BJ (cell line): ENCODE results near the gene LRMDA. TPM values are rescaled to one million over a fixed set of nuclear protein-coding genes. Genes with fewer than 3 reads are reported as not detected.

Experiments
- CTCF ChIA-PET: fragments of 350-600 bp; formaldehyde crosslinking; extraction: SDS; loops from one replicate; lab custom pipeline; 2021; ENCODE audit warnings: antibody characterized with exemption, inconsistent platforms; lab: Yijun Ruan, JAX
- POLR2A ChIA-PET: fragments of 300-600 bp; sonication (Branson Sonifier 250); formaldehyde crosslinking; extraction: SDS; loops from one replicate; lab custom pipeline; 2021; ENCODE audit warnings: antibody characterized with exemption; lab: Charles Lee
- DNase-seq: peaks from one replicate; pipeline ENCODE4 v3.0.0-alpha.2; 2011; ENCODE audit warnings: low read depth
- H3K27me3 ChIP-seq: 2 replicates; pipeline ENCODE4 v1.6.0; 2011; ENCODE audit warnings: low read length; ENCODE audit not compliant: control insufficient read depth, insufficient read depth
- H3K36me3 ChIP-seq: 2 replicates; pipeline ENCODE4 v1.5.1; 2011; ENCODE audit warnings: low read length; ENCODE audit not compliant: control insufficient read depth, insufficient read depth
- H3K4me3 ChIP-seq: 2 replicates; pipeline ENCODE4 v1.5.1; 2011; ENCODE audit warnings: low read depth, mild to moderate bottlenecking, control low read depth, low read length
- polyA plus RNA-seq: library from polyadenylated mRNA; depleted of rRNA; stranded (reverse); fragments of >200 nt; gene quantifications from 2 replicates; pipeline ENCODE4 v1.2.3, GENCODE V29; 2011
- TF ChIP-seq, protein P1 (sequence below): IDR thresholded peaks from 2 replicates; pipeline ENCODE4 v1.5.1; 2011; ENCODE audit warnings: low read depth, mild to moderate bottlenecking, control low read depth, inconsistent platforms, low read length, moderate library complexity; ENCODE audit not compliant: insufficient read depth

The LRMDA gene
- polyA plus RNA-seq, 1 experiment, result not detected

DNA sequence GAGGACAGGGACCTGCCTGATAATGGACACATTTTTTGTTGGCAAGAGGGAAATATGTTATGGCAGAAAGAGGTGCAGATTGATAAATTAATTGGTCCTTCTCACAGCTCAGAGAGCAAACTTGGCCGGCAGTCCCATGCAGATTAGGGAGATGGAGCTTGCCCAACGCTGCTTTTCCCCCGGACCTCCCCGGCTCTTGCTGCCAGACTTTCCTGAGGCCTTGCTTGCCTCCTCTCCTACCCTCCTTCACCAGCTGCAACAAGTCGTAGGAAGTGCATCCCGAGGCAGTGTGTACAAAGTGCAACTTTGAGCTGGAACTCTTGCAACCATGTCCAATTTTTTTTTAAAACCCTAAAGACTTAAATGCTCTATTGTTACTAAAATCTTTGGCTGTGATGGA is 215.5 kb downstream of the LRMDA start:
- POLR2A ChIA-PET, result no interaction called here
- CTCF ChIA-PET, result no interaction called here
- TF ChIP-seq, protein P1, sequence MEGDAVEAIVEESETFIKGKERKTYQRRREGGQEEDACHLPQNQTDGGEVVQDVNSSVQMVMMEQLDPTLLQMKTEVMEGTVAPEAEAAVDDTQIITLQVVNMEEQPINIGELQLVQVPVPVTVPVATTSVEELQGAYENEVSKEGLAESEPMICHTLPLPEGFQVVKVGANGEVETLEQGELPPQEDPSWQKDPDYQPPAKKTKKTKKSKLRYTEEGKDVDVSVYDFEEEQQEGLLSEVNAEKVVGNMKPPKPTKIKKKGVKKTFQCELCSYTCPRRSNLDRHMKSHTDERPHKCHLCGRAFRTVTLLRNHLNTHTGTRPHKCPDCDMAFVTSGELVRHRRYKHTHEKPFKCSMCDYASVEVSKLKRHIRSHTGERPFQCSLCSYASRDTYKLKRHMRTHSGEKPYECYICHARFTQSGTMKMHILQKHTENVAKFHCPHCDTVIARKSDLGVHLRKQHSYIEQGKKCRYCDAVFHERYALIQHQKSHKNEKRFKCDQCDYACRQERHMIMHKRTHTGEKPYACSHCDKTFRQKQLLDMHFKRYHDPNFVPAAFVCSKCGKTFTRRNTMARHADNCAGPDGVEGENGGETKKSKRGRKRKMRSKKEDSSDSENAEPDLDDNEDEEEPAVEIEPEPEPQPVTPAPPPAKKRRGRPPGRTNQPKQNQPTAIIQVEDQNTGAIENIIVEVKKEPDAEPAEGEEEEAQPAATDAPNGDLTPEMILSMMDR, result no peak
- no peaks in the 10 kb centered on the region for H3K36me3 ChIP-seq
- no peak overlapping the region for H3K4me3 ChIP-seq
- H3K27me3 ChIP-seq, result no peaks in the 10 kb centered on the region
- DNase-seq, result no peak

DNA sequence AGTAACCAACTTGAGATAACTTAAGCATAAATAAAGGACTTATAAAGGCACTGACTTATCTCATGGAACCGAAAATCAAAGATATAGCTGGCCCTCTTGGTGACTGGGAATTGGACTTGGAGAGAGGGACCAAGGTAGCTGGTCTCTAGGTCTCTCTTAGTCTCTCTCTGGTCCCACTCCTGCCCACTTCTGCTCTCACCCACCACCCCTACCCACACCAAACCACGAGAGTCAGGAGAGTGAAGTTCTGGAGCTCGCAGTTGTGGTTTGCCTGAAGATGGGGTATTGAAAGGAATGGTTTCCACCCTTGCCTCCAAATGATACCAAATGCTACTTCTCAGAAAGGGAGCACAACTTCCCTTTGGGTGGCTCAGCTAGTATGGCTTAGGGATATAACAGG is 216.3 kb downstream of the LRMDA start:
- ChIA-PET CTCF (no interaction called here), POLR2A (no interaction called here)
- Histone ChIP-seq H3K27me3 (no peaks in the 10 kb centered on the region), H3K4me3 (no peak overlapping the region), H3K36me3 (no peaks in the 10 kb centered on the region)
- DNase-seq, result no peak
- TF ChIP-seq, protein P1, result no peak

DNA sequence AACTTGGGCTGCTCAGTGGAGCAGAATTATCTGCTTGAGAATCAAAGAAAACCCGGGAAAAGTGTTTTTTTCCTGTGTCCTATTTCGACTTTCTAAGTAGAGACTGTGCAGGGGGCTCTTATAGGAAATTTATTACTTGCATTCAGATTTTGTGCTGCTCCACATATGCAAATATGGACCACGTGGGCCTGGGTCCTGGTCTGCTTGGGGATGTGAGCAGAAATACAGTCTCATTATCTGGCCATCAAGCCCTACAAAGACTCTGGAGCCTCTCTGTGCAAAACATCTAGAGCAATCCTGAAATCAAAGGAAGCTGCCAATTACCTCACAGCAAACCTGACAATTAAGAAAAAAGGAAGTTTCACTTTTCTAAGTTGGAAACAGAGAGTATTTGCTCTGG is 216.9 kb downstream of the LRMDA start:
- ChIA-PET POLR2A (no interaction called here), CTCF (interaction anchor here (1.8 kb wide), 1 partner anchor 248 kb away, joined by 4 read pairs; no protein-coding TSS in a partner anchor)
- TF ChIP-seq, protein P1, result no peak
- Histone ChIP-seq H3K4me3 (no peak overlapping the region), H3K36me3 (no peaks in the 10 kb centered on the region), H3K27me3 (no peaks in the 10 kb centered on the region; the same call in 1 of the 2 replicates)
- DNase-seq, result no peak

DNA sequence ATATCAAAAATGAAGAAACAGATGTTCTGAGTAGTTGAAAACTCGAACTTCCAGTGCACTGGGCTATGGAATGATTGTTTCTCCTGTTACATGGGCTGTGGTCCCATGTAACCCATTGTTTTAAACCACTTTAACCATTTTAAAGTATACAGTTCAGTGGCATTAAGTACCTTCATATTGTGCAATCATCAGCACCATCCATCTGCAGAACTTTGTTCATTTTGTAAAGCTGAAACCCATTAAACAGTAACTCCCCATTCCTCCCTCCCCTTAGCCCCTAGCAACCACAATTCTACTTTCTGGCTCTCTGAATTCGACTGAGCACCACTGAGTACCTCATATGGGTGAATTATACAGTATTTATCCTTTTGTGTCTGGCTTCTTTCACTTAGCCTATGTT is 217.4 kb downstream of the LRMDA start:
- Histone ChIP-seq H3K27me3 (no peaks in the 10 kb centered on the region; the same call in 1 of the 2 replicates), H3K4me3 (no peak overlapping the region), H3K36me3 (no peaks in the 10 kb centered on the region)
- TF ChIP-seq, protein P1, result no peak
- ChIA-PET POLR2A (no interaction called here), CTCF (interaction anchor here (1.8 kb wide), 1 partner anchor 249 kb away, joined by 4 read pairs; no protein-coding TSS in a partner anchor)
- DNase-seq, result no peak

DNA sequence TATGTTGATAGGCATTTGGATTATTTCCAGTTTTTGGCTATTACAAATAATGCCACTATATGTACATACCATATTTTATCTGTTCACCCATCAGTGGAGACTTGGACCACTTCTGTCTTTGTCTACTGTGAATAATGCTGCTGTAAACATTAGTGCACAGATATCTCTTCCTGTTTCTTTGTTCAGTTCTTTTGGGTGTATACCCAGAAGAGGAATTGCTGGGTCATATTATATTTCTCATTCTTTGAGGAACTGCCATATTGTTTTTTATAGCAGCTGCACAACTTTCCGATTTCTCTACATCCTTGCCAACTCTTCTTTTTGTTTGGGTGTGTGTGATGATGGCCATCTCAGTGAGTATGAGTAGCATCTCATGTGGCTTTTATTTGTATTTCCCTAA is 218.0 kb downstream of the LRMDA start:
- TF ChIP-seq, protein P1, result no peak
- no peaks in the 10 kb centered on the region; the same call in 1 of the 2 replicates for H3K27me3 ChIP-seq
- no peak overlapping the region for H3K4me3 ChIP-seq
- ChIA-PET CTCF (interaction anchor here (1.8 kb wide), 1 partner anchor 249 kb away, joined by 4 read pairs; no protein-coding TSS in a partner anchor), POLR2A (no interaction called here)
- no peak for DNase-seq
- no peaks in the 10 kb centered on the region for H3K36me3 ChIP-seq
